ENCODE measurements around the gene RASGRF2.
A peak's percentile ranks its signal among the peaks of the same experiment; 100 is the strongest.

RASGRF2 gene

GRCh38 chr5:80956272-80956671 lies 3.9 kb upstream of the RASGRF2 start:
- no peak for DNase-seq

- no peak for DNase-seq
Observed at GRCh38 chr5:80957031-80957761, 3.0 kb upstream of the RASGRF2 start.

- DNase-seq = no peak
Observed at GRCh38 chr5:80958616-80959015, 1.5 kb upstream of the RASGRF2 start.

GRCh38 chr5:80959138-80959537 lies 1.0 kb upstream of the RASGRF2 start:
- no peak for DNase-seq

- DNase-seq = no peak
Observed at GRCh38 chr5:80960531-80961375, 590 bp downstream of the RASGRF2 start.

- DNase-seq = no peak
Observed at GRCh38 chr5:80961376-80962281, 1.5 kb downstream of the RASGRF2 start.

- no peak for DNase-seq
Observed at GRCh38 chr5:80962630-80963520, 2.7 kb downstream of the RASGRF2 start.

- no peak for DNase-seq
Observed at GRCh38 chr5:80963521-80963895, 3.3 kb downstream of the RASGRF2 start.

- no peak for DNase-seq
Observed at GRCh38 chr5:80963966-80964481, 3.9 kb downstream of the RASGRF2 start.

GRCh38 chr5:80964491-80964890 lies 4.3 kb downstream of the RASGRF2 start:
- DNase-seq = no peak

GRCh38 chr5:80964919-80965318 lies 4.8 kb downstream of the RASGRF2 start:
- no peak for DNase-seq

GRCh38 chr5:80967500-80968181 lies 7.5 kb downstream of the RASGRF2 start:
- no peak for DNase-seq

GRCh38 chr5:80973027-80973426 lies 12.9 kb downstream of the RASGRF2 start:
- no peak for DNase-seq

GRCh38 chr5:80975065-80975464 lies 14.9 kb downstream of the RASGRF2 start:
- DNase-seq = no peak

GRCh38 chr5:80976985-80977384 lies 16.8 kb downstream of the RASGRF2 start:
- no peak for DNase-seq

GRCh38 chr5:80977764-80978163 lies 17.6 kb downstream of the RASGRF2 start:
- no peak for DNase-seq

- DNase-seq = peak; percentile 17
Observed at GRCh38 chr5:80978772-80979317, 18.7 kb downstream of the RASGRF2 start.

GRCh38 chr5:80982093-80982492 lies 21.9 kb downstream of the RASGRF2 start:
- no peak for DNase-seq

GRCh38 chr5:80985600-80986228 lies 25.6 kb downstream of the RASGRF2 start:
- DNase-seq = no peak

- DNase-seq = no peak
Observed at GRCh38 chr5:80986382-80986781, 26.2 kb downstream of the RASGRF2 start.

Data from SIG-M5 (cell line).